GM12864 (cell line): ENCODE data around the gene EGF.

Source experiments
- DNase-seq: peaks from one replicate; pipeline ENCODE4 v3.0.0-alpha.2; 2011; ENCODE audit warnings: low read depth
- H3K4me3 ChIP-seq: 2 replicates; pipeline ENCODE4 v1.5.1; 2011; ENCODE audit warnings: mild to moderate bottlenecking, low read depth, low read length, control low read depth
- TF ChIP-seq, protein P1 (sequence below): IDR thresholded peaks from 2 replicates; pipeline ENCODE4 v1.5.1; 2011; ENCODE audit warnings: low read depth, mild to moderate bottlenecking, moderate library complexity, low read length, control low read depth, inconsistent platforms; ENCODE audit errors: missing control alignments

EGF gene

DNA sequence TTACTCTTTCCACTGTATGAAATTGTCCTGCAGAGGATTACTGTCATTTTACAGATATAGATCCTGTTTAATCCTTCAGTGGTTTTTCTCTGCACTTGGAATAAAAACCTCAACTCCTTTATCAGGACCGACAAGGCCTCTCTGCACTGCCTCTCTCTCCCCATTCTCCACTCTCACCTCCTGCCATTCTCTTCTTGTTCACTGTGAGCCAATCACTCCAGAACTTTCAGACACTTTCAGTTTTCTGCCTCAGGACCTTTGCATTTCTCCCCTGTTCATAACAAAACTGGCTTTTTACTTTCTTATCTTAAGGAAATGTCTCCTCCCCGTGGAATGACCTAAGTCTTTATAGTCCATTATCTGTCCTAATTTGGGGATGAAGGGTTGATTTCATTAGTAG, 148.4 kb downstream of the EGF start:
- no peak for DNase-seq

More for the DNA sequence above, 148.4 kb downstream of the EGF start:
- TF ChIP-seq, protein P1, sequence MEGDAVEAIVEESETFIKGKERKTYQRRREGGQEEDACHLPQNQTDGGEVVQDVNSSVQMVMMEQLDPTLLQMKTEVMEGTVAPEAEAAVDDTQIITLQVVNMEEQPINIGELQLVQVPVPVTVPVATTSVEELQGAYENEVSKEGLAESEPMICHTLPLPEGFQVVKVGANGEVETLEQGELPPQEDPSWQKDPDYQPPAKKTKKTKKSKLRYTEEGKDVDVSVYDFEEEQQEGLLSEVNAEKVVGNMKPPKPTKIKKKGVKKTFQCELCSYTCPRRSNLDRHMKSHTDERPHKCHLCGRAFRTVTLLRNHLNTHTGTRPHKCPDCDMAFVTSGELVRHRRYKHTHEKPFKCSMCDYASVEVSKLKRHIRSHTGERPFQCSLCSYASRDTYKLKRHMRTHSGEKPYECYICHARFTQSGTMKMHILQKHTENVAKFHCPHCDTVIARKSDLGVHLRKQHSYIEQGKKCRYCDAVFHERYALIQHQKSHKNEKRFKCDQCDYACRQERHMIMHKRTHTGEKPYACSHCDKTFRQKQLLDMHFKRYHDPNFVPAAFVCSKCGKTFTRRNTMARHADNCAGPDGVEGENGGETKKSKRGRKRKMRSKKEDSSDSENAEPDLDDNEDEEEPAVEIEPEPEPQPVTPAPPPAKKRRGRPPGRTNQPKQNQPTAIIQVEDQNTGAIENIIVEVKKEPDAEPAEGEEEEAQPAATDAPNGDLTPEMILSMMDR = no peak
- no peak overlapping the region for H3K4me3 ChIP-seq
